ENCODE results near the gene MRPS10.
A peak's percentile ranks its signal among the peaks of the same experiment; 100 is the strongest.
"Not testable (repeated sequence)": the region's sequence is repeated elsewhere in the genome, so short reads cannot be mapped to it uniquely, and the experiment has no call there.

MRPS10 gene

DNA sequence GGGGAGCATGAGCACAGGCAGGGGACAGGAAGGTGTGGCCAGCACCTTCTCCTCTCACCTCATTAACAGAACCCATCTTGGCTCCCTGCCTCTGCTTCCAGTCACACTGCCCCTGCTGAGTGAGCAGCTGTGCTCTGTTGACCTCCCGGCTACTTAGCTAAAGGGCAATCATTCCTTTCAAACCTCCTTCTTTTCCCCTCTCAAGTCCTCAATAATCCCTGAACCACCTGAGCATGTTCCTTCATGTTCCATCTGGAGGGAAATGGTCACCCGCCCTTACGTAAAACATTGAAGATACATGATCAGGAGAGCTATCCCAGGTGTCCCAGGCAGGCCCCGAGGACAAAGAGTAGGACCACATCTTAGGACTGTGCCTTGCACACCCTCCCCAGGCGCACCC, 21.7 kb upstream of the MRPS10 start:
- DNase-seq (ENCODE audit: low spot score): no peak

GRCh38 chr6:42237857-42238256, 20.2 kb upstream of the MRPS10 start:
- DNase-seq (ENCODE audit: low spot score): no peak

- DNase-seq (ENCODE audit: low spot score): no peak
Measured at GRCh38 chr6:42236682-42237473, 19.2 kb upstream of the MRPS10 start.

DNA sequence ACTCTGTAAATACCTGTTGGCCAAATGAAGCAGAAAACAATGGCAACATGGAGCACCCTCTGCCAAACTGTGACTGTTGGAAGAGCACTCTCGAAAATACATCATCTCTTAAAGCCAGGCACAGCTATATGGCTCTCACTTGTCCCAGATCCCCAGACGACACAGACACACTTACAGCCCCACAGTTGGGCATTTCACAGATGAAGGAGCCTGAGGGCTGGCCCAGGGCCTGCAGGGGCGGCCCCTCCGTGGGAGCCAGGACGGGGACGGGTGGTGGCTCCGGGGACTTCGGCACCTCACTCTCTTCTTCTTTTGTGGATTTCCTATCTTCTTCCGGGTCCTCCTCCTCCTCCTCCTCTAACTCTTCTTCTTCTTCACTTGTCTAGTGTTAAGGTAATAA, 18.4 kb upstream of the MRPS10 start:
- DNase-seq (ENCODE audit: low spot score): no peak

- no peak for DNase-seq (ENCODE audit: low spot score)
Measured at GRCh38 chr6:42232035-42232434, 14.4 kb upstream of the MRPS10 start.

- no peak for DNase-seq (ENCODE audit: low spot score)
Measured at GRCh38 chr6:42230345-42231321, 13.0 kb upstream of the MRPS10 start.

DNA sequence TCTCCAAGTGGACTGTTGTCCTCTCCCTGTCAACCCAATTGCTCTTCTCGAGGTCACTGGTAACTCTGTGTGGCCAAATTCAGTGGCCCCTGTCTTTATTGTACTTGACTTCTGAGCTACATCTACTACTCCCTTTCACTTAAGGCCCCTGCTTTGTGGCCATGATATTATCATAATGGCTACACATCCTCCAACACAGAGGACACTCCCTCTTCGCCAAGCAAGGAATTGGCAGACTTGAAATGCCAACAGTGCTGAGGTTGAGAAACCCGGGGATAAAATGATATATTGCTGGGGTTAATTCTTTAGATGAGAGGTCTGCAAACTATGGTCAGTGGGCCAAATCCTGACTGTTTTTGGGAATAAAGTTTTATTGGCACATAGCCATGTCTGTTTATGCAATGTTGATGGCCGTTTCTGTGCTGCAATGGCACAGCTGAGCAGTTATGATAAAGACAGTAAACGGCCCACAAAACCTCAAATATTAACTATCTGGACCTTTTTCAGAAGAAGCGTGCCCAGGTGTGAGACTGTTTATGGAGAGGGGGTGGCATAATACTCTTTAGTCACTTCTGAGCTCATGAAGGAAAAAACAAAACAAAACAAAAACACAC, 12.0 kb upstream of the MRPS10 start:
- no peak for DNase-seq (ENCODE audit: low spot score)

GRCh38 chr6:42228305-42228704, 10.6 kb upstream of the MRPS10 start:
- DNase-seq (ENCODE audit: low spot score): no peak

DNA sequence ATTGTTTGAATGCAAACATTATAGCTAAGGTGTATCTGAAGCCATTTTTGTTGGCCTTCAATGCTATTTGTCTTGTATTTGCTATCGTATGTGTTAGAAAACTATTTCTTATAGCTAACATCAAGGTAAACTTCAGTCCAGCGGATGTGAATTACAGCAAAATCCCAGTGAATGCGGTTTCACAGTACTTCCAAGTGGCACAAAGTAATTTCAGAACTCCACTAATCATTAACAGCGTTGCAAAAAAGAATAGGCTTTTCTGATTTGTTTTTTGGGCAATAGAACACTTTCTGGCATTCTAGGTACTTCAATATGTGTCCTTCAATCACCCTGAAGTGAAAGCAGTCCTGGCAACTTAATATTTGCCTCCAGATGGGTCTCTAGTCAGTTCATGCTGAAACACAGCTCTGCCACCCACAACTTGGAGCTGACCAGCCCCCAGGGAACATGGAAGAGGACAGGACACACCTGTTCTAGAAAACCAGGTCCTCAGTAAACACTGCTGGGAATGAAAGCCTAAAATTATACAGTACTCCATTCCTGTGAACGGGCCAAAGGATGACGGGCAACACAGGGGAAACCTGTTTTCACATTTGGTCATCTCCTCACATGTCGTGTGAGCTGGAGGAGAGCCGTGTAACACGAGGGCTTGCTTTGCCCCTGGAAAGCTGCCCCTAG, 9.7 kb upstream of the MRPS10 start:
- DNase-seq (ENCODE audit: low spot score): no peak

GRCh38 chr6:42226645-42227143, 9.0 kb upstream of the MRPS10 start:
- DNase-seq (ENCODE audit: low spot score): peak; percentile 47

DNA sequence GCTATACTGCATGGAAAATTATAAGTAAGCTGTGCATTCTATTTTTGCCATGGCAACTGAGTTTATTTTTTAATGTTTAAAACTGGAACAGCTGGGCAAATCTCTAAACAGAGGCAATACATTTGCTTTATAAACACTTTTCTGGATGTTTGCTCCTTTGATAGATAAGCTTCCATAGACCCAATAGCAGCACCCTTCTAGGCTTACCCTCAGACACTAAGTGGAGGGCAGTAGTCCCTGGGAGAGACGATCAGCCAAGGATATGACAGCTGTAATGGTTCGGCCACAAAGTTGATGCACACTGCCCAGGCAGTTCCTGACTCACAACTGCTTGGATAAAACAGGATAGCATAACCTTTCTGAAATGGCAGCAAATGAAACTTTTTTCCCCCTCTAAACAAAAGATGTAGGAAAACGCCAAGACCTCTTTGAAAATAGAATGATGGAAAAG, 8.5 kb upstream of the MRPS10 start:
- peak; percentile 47 for DNase-seq (ENCODE audit: low spot score)

- DNase-seq (ENCODE audit: low spot score): no peak
Measured at GRCh38 chr6:42225419-42225818, 7.8 kb upstream of the MRPS10 start.

DNA sequence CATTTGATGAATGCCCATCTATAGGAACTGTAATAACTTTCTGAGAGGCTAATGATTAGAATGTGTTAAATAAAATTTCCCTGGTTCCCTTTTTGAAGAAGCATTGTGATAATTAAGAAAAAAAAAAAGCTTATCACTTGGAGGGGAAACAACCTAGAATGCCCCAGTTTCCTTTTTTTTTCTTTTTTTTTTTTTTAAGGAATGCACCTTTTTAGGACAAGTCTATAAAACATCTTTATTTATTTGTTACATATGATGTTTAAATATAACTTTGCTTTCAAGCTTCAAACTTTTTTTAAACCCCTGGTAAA, 7.3 kb upstream of the MRPS10 start:
- DNase-seq (ENCODE audit: low spot score): no peak

- peak; percentile 54 for DNase-seq (ENCODE audit: low spot score)
Measured at GRCh38 chr6:42224222-42225028, 6.8 kb upstream of the MRPS10 start.

- DNase-seq (ENCODE audit: low spot score): no peak
Measured at GRCh38 chr6:42222448-42222847, 4.8 kb upstream of the MRPS10 start.

DNA sequence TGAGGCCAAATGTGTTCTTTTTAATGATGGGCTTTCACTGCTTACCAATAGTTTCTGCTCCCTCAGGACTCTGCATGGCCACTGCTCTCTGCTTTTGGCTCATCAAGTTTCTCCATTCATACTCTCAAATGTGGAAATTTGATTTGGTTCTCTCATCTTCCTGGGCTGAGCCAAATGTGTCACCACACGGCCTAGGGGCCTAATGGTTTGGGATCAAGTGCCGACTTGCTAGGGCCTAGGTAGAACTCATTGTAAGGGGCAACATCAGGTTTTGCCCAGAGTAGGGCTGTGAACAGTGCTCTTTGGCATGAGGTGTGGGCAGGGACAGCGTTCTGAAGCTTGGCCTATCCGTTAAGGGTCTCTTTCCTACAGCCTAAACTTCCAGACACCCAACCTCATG, 3.9 kb upstream of the MRPS10 start:
- DNase-seq (ENCODE audit: low spot score): no peak

- DNase-seq (ENCODE audit: low spot score): no peak
Measured at GRCh38 chr6:42220807-42221206, 3.1 kb upstream of the MRPS10 start.

GRCh38 chr6:42217157-42217518, 523 bp downstream of the MRPS10 start:
- no peak for DNase-seq (ENCODE audit: low spot score)

DNA sequence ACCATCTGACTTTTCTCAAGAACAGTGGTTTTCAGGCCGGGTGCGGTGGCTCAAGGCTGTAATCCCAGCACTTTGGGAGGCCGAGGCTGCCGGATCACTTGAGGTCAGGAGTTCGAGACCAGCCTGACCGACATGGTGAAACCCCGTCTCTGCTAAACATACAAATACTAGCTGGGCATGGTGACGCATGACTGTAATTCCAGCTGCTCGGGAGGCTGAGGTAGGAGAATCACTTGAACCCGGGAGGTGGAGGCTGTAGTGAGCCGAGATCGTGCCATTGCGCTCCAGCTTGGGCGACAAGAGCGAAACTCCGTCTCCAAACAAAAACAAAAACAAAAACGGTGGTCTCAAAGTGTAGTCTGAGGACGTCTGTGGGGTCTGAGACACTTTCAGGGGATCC, 1.2 kb downstream of the MRPS10 start:
- DNase-seq (ENCODE audit: low spot score): not testable (repeated sequence)

- DNase-seq (ENCODE audit: low spot score): no peak
Measured at GRCh38 chr6:42212442-42212841, 5.2 kb downstream of the MRPS10 start.

- no peak for DNase-seq (ENCODE audit: low spot score)
Measured at GRCh38 chr6:42211726-42212125, 5.9 kb downstream of the MRPS10 start.

Data from AG08395 (cell line).